PFSK-1 (cell line): ENCODE results near the gene KLHL1.

Experiments
- FOXP2 ChIP-seq: optimal IDR thresholded peaks from 2 replicates; pipeline ENCODE3; 2011; ENCODE audit warnings: borderline replicate concordance, control low read depth, inconsistent platforms; ENCODE audit not compliant: insufficient read depth; ENCODE audit errors: extremely low read length, extremely low read depth
- POLR2AphosphoS5 ChIP-seq: IDR thresholded peaks from 2 replicates; pipeline ENCODE4 v1.6.1; 2012; ENCODE audit warnings: low read depth, mild to moderate bottlenecking, control low read depth, low read length, moderate library complexity
- REST ChIP-seq, 2 experiments: IDR thresholded peaks; 2 replicates each; pipeline versions ENCODE4 v1.6.1 to v1.8.0; 2011 to 2012; ENCODE audit warnings: low read depth in 2 of 2, low read length in 2 of 2, control low read depth in 1 of 2, inconsistent platforms in 1 of 2, mild to moderate bottlenecking in 1 of 2, moderate library complexity in 1 of 2; ENCODE audit not compliant: insufficient read depth in 1 of 2
- SIN3A ChIP-seq: IDR thresholded peaks from 2 replicates; pipeline ENCODE4 v1.6.1; 2012; ENCODE audit warnings: mild to moderate bottlenecking, low read length, moderate library complexity, borderline replicate concordance; ENCODE audit not compliant: insufficient read depth
- TAF1 ChIP-seq: IDR thresholded peaks from 2 replicates; pipeline ENCODE4 v1.6.1; 2012; ENCODE audit warnings: low read length, control low read depth, borderline replicate concordance; ENCODE audit not compliant: insufficient read depth

KLHL1 gene

DNA sequence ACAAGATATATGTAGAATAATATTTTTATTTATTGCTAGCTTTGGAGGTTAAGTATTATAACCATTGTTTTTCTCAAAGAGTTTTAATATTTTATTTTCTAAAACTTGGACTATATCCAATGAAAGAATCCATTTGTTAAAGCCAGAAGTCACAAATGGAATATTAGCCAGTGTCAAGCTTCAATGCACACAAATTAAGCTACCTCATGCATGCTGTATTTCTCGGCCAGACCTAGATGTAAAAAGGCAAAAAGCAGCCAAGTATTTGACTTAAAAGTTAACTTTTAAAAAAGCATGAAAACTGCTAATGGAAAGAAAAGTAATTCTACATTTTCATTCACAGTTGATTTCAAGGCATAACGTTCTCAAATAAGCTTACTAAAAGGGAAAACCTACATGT is 160.7 kb downstream of the KLHL1 start:
- TF ChIP-seq SIN3A = no peak
- TF ChIP-seq TAF1 = no peak
- no peak for TF ChIP-seq POLR2AphosphoS5
- no peak for TF ChIP-seq FOXP2
- no peak for TF ChIP-seq REST (IDR thresholded peaks at IDR 0.05; ENCODE audit: insufficient read depth in 1 of 2, low read depth in 2 of 2, low read length in 2 of 2)

GRCh38 chr13:69946511-69946910 is 161.7 kb downstream of the KLHL1 start:
- TF ChIP-seq FOXP2 = no peak

GRCh38 chr13:69935043-69935442 is 173.2 kb downstream of the KLHL1 start:
- no peak for TF ChIP-seq POLR2AphosphoS5

DNA sequence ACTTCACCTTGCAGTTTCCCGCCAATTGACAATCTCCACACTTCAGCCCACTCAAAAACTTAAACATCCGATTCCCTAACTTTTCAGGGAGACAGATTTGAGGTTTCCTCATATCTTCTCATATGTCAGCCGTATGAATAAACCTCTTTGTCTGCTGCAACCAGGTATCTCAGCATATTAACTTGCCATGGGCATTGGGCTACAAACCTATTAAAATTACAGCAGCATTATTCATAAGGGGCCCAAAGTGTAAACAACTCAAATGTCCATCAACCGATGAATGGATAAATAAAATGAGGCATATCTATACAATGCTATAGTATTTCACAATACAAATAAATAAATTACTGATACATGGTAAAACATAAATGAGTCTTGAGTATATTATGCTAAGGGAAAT is 180.0 kb downstream of the KLHL1 start:
- TF ChIP-seq POLR2AphosphoS5 = no peak

DNA sequence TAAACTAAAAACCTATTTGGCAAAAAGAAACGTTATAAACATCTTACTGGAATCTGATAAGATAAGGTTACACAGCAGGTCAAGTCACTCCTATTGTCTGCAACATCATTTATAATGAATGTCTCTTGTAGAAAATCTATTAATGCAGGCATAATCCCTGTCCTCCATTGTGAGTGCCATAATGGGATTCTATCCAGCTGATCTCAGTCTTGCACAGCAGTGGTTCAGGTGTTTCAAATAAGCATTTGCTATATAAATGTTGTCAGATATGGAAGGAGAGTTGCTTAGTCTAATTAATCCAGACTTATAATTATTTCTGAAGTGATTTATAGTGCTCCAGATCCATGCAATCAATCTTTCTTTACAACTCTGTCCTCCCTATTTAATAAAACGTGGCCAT is 187.1 kb downstream of the KLHL1 start:
- TF ChIP-seq FOXP2 = no peak
- TF ChIP-seq TAF1 = no peak
- no peak for TF ChIP-seq POLR2AphosphoS5
- no peak for TF ChIP-seq REST (IDR thresholded peaks at IDR 0.05; ENCODE audit: insufficient read depth in 1 of 2, low read depth in 2 of 2, low read length in 2 of 2)
- TF ChIP-seq SIN3A = no peak

GRCh38 chr13:69912630-69913029 is 195.6 kb downstream of the KLHL1 start:
- TF ChIP-seq REST (IDR thresholded peaks at IDR 0.05; ENCODE audit: insufficient read depth in 1 of 2, low read depth in 2 of 2, low read length in 2 of 2) (no peak), SIN3A (no peak), TAF1 (no peak), FOXP2 (no peak), POLR2AphosphoS5 (no peak)

- TF ChIP-seq FOXP2 (no peak), REST (IDR thresholded peaks at IDR 0.05; ENCODE audit: insufficient read depth in 1 of 2, low read depth in 2 of 2, low read length in 2 of 2) (no peak), POLR2AphosphoS5 (no peak), TAF1 (no peak), SIN3A (no peak)
These were observed 197.5 kb downstream of the KLHL1 start for GRCh38 chr13:69910800-69911199.
